Lower lobe of right lung (tissue), 2 donors: Measurements from ENCODE around the gene CASP7. TPM values are rescaled to one million over a fixed set of nuclear protein-coding genes. Genes with fewer than 3 reads are reported as not detected.
A peak's percentile ranks its signal among the peaks of the same experiment; 100 is the strongest.

ENCODE experiments used
- ATAC-seq, 2 donors: fragments of 200-7000 bp; cut with Tn5 transposase; one replicate each; pipeline ENCODE4 v1.9.1; 2020 to 2022; ENCODE audit warnings: mild to moderate bottlenecking in 2 of 2, moderate library complexity in 2 of 2
- DNase-seq: peaks from one replicate; pipeline ENCODE4 v3.0.0-alpha.2; 2020
- H3K27ac ChIP-seq: fragments of 200-600 bp; one replicate; pipeline ENCODE4 v1.8.0; 2022
- H3K27me3 ChIP-seq: fragments of 200-600 bp; one replicate; pipeline ENCODE4 v1.8.0; 2022; ENCODE audit warnings: low read depth
- H3K36me3 ChIP-seq: fragments of 200-600 bp; one replicate; pipeline ENCODE4 v1.8.0; 2022; ENCODE audit warnings: mild to moderate bottlenecking
- H3K4me1 ChIP-seq: fragments of 200-600 bp; one replicate; pipeline ENCODE4 v1.8.0; 2022
- H3K4me3 ChIP-seq: fragments of 200-600 bp; one replicate; pipeline ENCODE4 v1.8.0; 2022; ENCODE audit warnings: mild to moderate bottlenecking
- H3K9me3 ChIP-seq: fragments of 200-600 bp; one replicate; pipeline ENCODE4 v1.8.0; 2022
- intact Hi-C: fragments of 100-400 bp; cut with DNase I; formaldehyde crosslinking; loops from one replicate; pipeline ENCODE4 v1.11.0; 2022
- total RNA-seq: library from RNA; stranded (reverse); fragmentation: NEBNext Ultra II Directional; extraction: Animal tissue kit (Norgen Biotek cat#: 25700); gene quantifications from one replicate; pipeline ENCODE4 v1.2.1, GENCODE V29; 2021
- TF ChIP-seq, protein P1 (sequence below): fragments of 200-600 bp; IDR thresholded peaks from one replicate; pipeline ENCODE4 v1.8.0; 2022; ENCODE audit warnings: antibody characterized with exemption, mild to moderate bottlenecking
- donor health status: DM: no; HTN: yes; CAD: no; lungs with severe emphysema.

CASP7 gene
- total RNA-seq, 1 donor from 2014 or later = 36.3 TPM

DNA sequence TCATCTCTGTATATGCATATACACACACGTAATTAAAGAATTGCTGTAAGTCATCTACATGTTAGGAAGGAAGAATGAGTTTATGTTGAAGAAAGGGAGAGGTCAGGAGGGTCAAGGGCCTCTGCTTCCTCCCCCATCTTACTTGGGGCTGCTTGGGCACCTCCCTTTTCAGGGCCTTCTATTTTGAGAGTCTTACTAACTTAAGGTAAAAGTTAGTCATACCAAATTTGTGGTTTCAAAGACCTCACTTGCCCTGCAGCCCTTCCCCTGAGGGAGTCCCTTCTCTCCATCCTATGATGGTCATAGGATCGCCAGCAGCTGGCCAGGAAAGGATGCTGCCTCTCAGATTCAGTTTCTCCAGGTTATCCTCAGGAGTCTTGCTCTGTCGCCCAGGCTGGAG is 74.4 kb downstream of the CASP7 start:
- intact Hi-C loops = no loop called here
- DNase-seq (no peak), ATAC-seq (no peak)
- Histone ChIP-seq H3K27me3 (no peaks in the 10 kb centered on the region), H3K27ac (no peak overlapping the region), H3K9me3 (no peaks in the 10 kb centered on the region), H3K36me3 (no peaks in the 10 kb centered on the region), H3K4me1 (peaks cover 8% of the 10 kb centered on the region), H3K4me3 (no peak overlapping the region)
- TF ChIP-seq, protein P1, sequence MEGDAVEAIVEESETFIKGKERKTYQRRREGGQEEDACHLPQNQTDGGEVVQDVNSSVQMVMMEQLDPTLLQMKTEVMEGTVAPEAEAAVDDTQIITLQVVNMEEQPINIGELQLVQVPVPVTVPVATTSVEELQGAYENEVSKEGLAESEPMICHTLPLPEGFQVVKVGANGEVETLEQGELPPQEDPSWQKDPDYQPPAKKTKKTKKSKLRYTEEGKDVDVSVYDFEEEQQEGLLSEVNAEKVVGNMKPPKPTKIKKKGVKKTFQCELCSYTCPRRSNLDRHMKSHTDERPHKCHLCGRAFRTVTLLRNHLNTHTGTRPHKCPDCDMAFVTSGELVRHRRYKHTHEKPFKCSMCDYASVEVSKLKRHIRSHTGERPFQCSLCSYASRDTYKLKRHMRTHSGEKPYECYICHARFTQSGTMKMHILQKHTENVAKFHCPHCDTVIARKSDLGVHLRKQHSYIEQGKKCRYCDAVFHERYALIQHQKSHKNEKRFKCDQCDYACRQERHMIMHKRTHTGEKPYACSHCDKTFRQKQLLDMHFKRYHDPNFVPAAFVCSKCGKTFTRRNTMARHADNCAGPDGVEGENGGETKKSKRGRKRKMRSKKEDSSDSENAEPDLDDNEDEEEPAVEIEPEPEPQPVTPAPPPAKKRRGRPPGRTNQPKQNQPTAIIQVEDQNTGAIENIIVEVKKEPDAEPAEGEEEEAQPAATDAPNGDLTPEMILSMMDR = no peak

DNA sequence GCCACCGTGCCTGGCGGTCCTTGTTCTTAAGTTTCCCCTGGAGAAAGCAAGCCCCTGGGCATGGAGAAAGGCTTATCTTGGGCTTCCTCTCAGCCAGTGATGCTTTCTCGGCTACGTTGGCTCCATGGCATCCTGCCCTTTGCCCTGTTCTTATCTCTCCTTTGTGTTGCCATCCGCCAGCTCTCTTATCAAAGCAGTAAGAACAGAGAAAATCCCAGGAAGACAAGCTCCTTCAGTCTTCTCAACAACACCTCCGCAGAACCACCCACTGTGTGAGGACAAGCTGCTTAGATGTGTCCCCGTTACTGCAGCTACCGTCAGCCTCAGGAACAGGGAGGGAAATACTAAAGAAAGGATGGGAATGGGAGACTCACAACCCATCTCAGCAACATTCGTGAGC is 75.1 kb downstream of the CASP7 start:
- no peak for ATAC-seq
- intact Hi-C loops = no loop called here

DNA sequence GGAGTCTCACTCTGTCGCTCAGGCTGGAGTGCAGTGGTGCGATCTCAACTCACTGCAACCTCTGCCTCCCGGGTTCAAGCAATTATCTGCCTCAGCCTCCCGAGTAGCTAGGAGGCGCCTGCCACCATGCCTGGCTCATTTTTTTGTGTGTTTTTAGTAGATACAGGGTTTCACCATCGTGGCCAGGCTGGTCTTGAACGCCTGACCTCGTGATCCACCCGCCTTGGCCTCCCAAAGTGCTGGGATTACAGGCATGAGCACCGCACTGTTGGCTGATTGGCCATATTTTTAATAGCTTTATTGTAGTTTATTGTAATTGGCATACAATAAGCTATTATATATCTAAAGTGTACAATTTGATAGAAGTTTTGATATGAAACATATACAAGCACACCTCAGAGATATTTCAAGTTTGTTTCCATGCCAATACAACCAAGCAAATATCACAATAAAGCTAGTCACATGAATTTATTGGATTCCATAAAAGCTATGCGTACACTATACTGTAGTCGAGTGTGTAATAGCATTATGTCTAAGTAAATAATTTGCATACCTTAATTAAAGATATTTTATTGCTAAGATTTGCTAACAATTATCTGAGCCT is 77.3 kb downstream of the CASP7 start:
- Histone ChIP-seq H3K27ac (no peak overlapping the region), H3K4me3 (no peak overlapping the region), H3K4me1 (peaks cover 8% of the 10 kb centered on the region), H3K36me3 (no peaks in the 10 kb centered on the region), H3K9me3 (no peaks in the 10 kb centered on the region), H3K27me3 (no peaks in the 10 kb centered on the region)
- TF ChIP-seq, protein P1 = no peak
- intact Hi-C loops = no loop called here
- ATAC-seq (no peak), DNase-seq (no peak)

More for the DNA sequence above, 75.1 kb downstream of the CASP7 start:
- Histone ChIP-seq H3K4me3 (no peak overlapping the region), H3K27me3 (no peaks in the 10 kb centered on the region), H3K27ac (no peak overlapping the region), H3K9me3 (no peaks in the 10 kb centered on the region), H3K4me1 (peaks cover 8% of the 10 kb centered on the region), H3K36me3 (no peaks in the 10 kb centered on the region)
- TF ChIP-seq, protein P1 = no peak
- no peak for DNase-seq

DNA sequence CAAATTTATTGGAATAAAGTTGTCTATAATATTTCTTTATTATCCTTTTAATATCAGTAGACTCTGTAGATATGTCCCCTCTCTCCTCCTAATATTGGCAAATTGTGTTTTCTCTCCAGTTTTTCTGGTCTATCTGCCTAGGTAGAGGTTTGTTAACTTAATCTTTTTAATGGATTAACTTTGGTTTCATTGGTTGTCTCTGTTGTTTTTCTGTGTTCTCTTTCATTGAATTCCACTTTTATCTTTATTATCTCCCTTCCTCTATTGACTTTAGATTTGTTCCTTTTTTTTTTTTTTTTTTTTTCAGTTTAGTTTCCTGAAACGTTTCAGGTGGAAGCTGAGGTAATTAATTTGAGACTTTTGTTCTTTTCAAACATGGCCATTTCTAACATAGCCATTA is 82.4 kb downstream of the CASP7 start:
- H3K4me3 ChIP-seq = no peak overlapping the region
- no peak for DNase-seq
- H3K4me1 ChIP-seq = no peaks in the 10 kb centered on the region
- TF ChIP-seq, protein P1 = no peak
- no peak overlapping the region for H3K27ac ChIP-seq
- ATAC-seq = no peak
- H3K9me3 ChIP-seq = no peaks in the 10 kb centered on the region
- intact Hi-C loops = no loop called here
- H3K36me3 ChIP-seq = no peaks in the 10 kb centered on the region
- H3K27me3 ChIP-seq = no peaks in the 10 kb centered on the region

DNA sequence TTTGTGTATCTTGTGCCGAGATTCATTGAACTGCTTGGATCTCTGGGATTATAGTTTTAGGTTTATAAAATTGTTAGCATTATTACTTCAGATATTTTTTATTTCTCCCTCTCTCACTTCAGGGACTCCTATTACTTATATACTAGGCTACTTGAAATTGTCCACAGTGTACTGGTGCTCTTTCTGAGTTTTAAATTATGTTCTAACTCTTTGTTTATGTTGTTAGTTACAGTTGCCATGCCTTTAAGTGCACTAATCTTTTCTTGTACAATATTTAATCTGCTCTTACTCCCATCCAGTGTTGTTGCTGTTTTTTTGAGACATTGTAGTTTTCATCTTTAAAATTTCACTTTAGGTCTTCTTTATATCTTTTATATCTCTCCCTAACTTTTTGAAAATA is 84.9 kb downstream of the CASP7 start:
- Histone ChIP-seq H3K4me3 (no peak overlapping the region), H3K27me3 (peaks cover 3% of the 10 kb centered on the region), H3K27ac (no peak overlapping the region), H3K9me3 (no peaks in the 10 kb centered on the region), H3K4me1 (no peaks in the 10 kb centered on the region), H3K36me3 (no peaks in the 10 kb centered on the region)
- ATAC-seq = peak; percentile 57 to 60
- DNase-seq = no peak
- intact Hi-C loops = no loop called here
- TF ChIP-seq, protein P1 = no peak
